Glutamatergic neuron (in vitro differentiated cells): ENCODE results near the gene EIPR1. TPM values are rescaled to one million over a fixed set of nuclear protein-coding genes. Genes with fewer than 3 reads are reported as not detected.

Experiments used
- DNase-seq: peaks from one replicate; pipeline ENCODE4 v3.0.0; 2022
- H3K27ac Mint-ChIP-seq: one replicate; pipeline ENCODE4 v1.8.0; 2020; ENCODE audit warnings: mild to moderate bottlenecking, mixed read lengths, inconsistent platforms; ENCODE audit not compliant: unreplicated experiment
- H3K27me3 Mint-ChIP-seq: one replicate; pipeline ENCODE4 v1.8.0; 2020; ENCODE audit warnings: mild to moderate bottlenecking, moderate library complexity, mixed read lengths, inconsistent platforms; ENCODE audit not compliant: unreplicated experiment
- H3K36me3 Mint-ChIP-seq: one replicate; pipeline ENCODE4 v1.8.0; 2020; ENCODE audit warnings: mild to moderate bottlenecking, mixed read lengths, inconsistent platforms; ENCODE audit not compliant: unreplicated experiment
- H3K4me1 Mint-ChIP-seq: one replicate; pipeline ENCODE4 v1.8.0; 2020; ENCODE audit warnings: mild to moderate bottlenecking, low read depth, mixed read lengths, inconsistent platforms; ENCODE audit not compliant: unreplicated experiment
- H3K4me3 Mint-ChIP-seq: one replicate; pipeline ENCODE4 v1.8.0; 2020; ENCODE audit warnings: mild to moderate bottlenecking, mixed read lengths, inconsistent platforms; ENCODE audit not compliant: unreplicated experiment
- H3K9me3 Mint-ChIP-seq: one replicate; pipeline ENCODE4 v1.8.0; 2020; ENCODE audit warnings: mild to moderate bottlenecking, moderate library complexity, mixed read lengths, inconsistent platforms; ENCODE audit not compliant: unreplicated experiment
- total RNA-seq: library from RNA; stranded (reverse); fragmentation: NEBNext Ultra II Directional; extraction: Animal tissue kit (Norgen Biotek cat#: 25700); gene quantifications from one replicate; pipeline ENCODE4 v1.2.1, GENCODE V29; 2021; ENCODE audit not compliant: unreplicated experiment
- TF ChIP-seq, protein P1 (sequence below): fragments of 200-600 bp; sonication (generic); IDR thresholded peaks from one replicate; pipeline ENCODE4 v1.5.0; 2021; ENCODE audit not compliant: partially characterized antibody, unreplicated experiment

EIPR1 gene
- total RNA-seq, 1 donor from 2014 or later = 43.8 TPM

GRCh38 chr2:3149441-3150217 is 228.0 kb downstream of the EIPR1 start:
- peaks cover 7% of the 10 kb centered on the region for H3K27me3 Mint-ChIP-seq
- DNase-seq = no peak
- no peak overlapping the region for H3K4me3 Mint-ChIP-seq
- peaks cover 19% of the 10 kb centered on the region for H3K4me1 Mint-ChIP-seq
- H3K36me3 Mint-ChIP-seq = peaks cover 14% of the 10 kb centered on the region
- H3K27ac Mint-ChIP-seq = peak overlapping the region; percentile 22
- peaks cover 14% of the 10 kb centered on the region for H3K9me3 Mint-ChIP-seq
- TF ChIP-seq, protein P1, sequence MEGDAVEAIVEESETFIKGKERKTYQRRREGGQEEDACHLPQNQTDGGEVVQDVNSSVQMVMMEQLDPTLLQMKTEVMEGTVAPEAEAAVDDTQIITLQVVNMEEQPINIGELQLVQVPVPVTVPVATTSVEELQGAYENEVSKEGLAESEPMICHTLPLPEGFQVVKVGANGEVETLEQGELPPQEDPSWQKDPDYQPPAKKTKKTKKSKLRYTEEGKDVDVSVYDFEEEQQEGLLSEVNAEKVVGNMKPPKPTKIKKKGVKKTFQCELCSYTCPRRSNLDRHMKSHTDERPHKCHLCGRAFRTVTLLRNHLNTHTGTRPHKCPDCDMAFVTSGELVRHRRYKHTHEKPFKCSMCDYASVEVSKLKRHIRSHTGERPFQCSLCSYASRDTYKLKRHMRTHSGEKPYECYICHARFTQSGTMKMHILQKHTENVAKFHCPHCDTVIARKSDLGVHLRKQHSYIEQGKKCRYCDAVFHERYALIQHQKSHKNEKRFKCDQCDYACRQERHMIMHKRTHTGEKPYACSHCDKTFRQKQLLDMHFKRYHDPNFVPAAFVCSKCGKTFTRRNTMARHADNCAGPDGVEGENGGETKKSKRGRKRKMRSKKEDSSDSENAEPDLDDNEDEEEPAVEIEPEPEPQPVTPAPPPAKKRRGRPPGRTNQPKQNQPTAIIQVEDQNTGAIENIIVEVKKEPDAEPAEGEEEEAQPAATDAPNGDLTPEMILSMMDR = no peak

DNA sequence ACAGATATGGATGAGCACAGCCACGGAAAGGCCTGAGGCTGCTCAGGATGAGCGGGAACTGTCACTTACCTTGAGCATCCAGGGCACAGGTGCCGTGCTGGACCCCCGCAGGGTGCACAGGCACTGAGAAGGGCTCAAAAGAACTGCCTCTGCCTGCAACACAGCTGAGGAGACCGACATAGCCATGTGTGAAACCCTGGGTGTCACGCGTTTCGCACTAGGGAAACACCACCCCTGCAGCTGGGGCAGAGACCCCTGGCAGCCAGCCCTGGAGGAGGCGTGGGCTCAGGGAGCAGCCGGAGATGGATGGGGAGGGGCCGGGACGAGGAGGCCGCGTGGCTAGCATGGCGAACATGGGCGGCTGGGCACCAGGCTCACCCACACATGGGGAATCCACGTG is 228.9 kb downstream of the EIPR1 start:
- H3K27me3 Mint-ChIP-seq = peaks cover 7% of the 10 kb centered on the region
- no peak overlapping the region for H3K4me3 Mint-ChIP-seq
- TF ChIP-seq, protein P1 = no peak
- H3K9me3 Mint-ChIP-seq = peaks cover 15% of the 10 kb centered on the region
- H3K36me3 Mint-ChIP-seq = peaks cover 14% of the 10 kb centered on the region
- H3K27ac Mint-ChIP-seq = no peak overlapping the region
- peaks cover 18% of the 10 kb centered on the region for H3K4me1 Mint-ChIP-seq
- no peak for DNase-seq

DNA sequence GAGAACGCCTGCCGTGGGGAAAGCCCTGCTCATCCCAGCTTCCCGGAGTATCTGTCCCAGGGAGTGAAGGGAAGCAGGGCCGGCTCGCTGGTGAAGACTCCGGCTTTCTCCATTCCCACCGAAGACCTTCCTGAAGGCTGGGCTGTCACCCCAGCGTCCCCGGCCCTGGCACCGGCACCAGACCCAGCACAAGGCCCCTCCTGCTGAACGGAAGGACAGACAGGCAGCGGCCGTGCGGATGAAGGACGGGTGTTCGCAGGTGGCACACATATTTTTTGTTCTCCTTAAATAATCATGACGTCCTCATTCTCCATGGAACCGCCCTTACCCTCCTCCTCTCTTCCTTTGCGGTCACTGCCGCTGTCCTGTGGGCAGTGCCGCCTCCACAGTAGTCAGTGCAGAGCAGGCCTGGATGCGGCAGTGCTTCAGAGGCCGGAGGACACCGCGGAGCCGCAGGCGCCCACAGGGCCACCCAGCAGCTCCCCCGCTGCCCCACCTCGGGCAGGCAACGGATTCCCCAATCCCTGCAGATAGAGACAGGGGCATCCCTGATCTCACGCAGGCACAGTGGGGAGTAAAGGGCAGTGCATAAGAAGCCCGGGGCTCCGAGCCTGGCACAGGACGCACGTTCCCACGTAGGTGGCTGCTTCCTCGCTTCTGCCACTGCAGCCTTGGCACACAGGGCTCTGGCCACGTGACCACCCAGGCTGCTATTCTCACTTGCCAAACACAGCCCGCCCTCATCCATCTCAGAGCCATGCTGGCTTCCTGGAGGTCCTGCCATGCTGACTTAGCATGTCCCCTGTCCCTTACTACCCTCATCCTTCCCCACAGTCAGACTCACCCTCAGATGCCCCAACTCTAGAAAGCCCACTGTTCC is 229.7 kb downstream of the EIPR1 start:
- H3K9me3 Mint-ChIP-seq = peaks cover 19% of the 10 kb centered on the region
- peaks cover 14% of the 10 kb centered on the region for H3K36me3 Mint-ChIP-seq
- H3K4me1 Mint-ChIP-seq = peaks cover 25% of the 10 kb centered on the region
- no peak overlapping the region for H3K27ac Mint-ChIP-seq
- TF ChIP-seq, protein P1 = no peak
- peaks cover 10% of the 10 kb centered on the region for H3K27me3 Mint-ChIP-seq
- no peak for DNase-seq
- no peak overlapping the region for H3K4me3 Mint-ChIP-seq

GRCh38 chr2:3146772-3147650 is 230.6 kb downstream of the EIPR1 start:
- no peak overlapping the region for H3K27ac Mint-ChIP-seq
- H3K9me3 Mint-ChIP-seq = peaks cover 19% of the 10 kb centered on the region
- peaks cover 11% of the 10 kb centered on the region for H3K36me3 Mint-ChIP-seq
- H3K27me3 Mint-ChIP-seq = peaks cover 10% of the 10 kb centered on the region
- peaks cover 28% of the 10 kb centered on the region for H3K4me1 Mint-ChIP-seq
- TF ChIP-seq, protein P1 = no peak
- H3K4me3 Mint-ChIP-seq = no peak overlapping the region
- DNase-seq = no peak
